GM12878 (cell line): ENCODE data around the gene SLC4A5. TPM values are rescaled to one million over a fixed set of nuclear protein-coding genes. Genes with fewer than 3 reads are reported as not detected.

ENCODE experiments used
- ATAC-seq: fragments of 200-7000 bp; cut with Tn5 transposase; 3 replicates; pipeline ENCODE4 v1.9.1; 2020; ENCODE audit warnings: mild to moderate bottlenecking, moderate library complexity
- BruUV-seq: library from RNA; stranded (reverse); fragments of 400-500 nt; replicated peaks from 2 replicates; lab custom pipeline; 2021; lab: Mats Ljungman, UMichigan
- CTCF ChIA-PET: fragments of 300-600 bp; sonication (Branson Sonifier 250); formaldehyde crosslinking; extraction: SDS; loops from one replicate; lab custom pipeline; 2021; ENCODE audit warnings: inconsistent platforms; lab: Yijun Ruan, JAX
- POLR2A ChIA-PET: fragments of 350-600 bp; formaldehyde crosslinking; extraction: SDS; loops from one replicate; lab custom pipeline; 2021; ENCODE audit warnings: inconsistent platforms; lab: Charles Lee
- RAD21 ChIA-PET: fragments of 300-600 bp; sonication (Branson Sonifier 250); formaldehyde crosslinking; loops from one replicate; lab custom pipeline; 2023; ENCODE audit warnings: antibody characterized with exemption; ENCODE audit not compliant: unreplicated experiment; lab: Charles Lee
- SMC1A ChIA-PET: fragments of 300-600 bp; sonication (Branson Sonifier 250); formaldehyde crosslinking; loops from one replicate; lab custom pipeline; 2023; ENCODE audit not compliant: unreplicated experiment, uncharacterized antibody; lab: Charles Lee
- DNase-seq: peaks from one replicate; pipeline ENCODE4 v3.0.0-alpha.2; 2011; ENCODE audit warnings: low read depth, low spot score
- FAIRE-seq: peaks from 3 replicates; lab custom pipeline; 2011; peaks lifted over from hg19 to GRCh38; lab: Jason Lieb, UNC
- H2AFZ ChIP-seq: 2 replicates; pipeline ENCODE4 v1.6.0; 2011; ENCODE audit warnings: low read depth, low read length, control low read depth; ENCODE audit not compliant: control insufficient read depth
- H3K27ac ChIP-seq: 2 replicates; pipeline ENCODE4 v1.5.1; 2011; ENCODE audit warnings: control low read depth; ENCODE audit not compliant: control insufficient read depth, insufficient read depth
- H3K27me3 ChIP-seq, 2 experiments: replicated peaks in 1 of 2; 2 replicates each; pipeline versions ENCODE4 v1.6.0 to v1.6.1; 2011; ENCODE audit warnings: low read length in 1 of 2; ENCODE audit not compliant: control insufficient read depth in 2 of 2, insufficient read depth in 2 of 2
- H3K36me3 ChIP-seq, 2 experiments: 2 replicates each; pipeline ENCODE4 v1.5.1; 2011; ENCODE audit warnings: low read length in 1 of 2; ENCODE audit not compliant: control insufficient read depth in 2 of 2, insufficient read depth in 2 of 2
- H3K4me1 ChIP-seq: 2 replicates; pipeline ENCODE4 v1.6.1; 2011; ENCODE audit warnings: mild to moderate bottlenecking, low read length, moderate library complexity, mixed read lengths; ENCODE audit not compliant: control insufficient read depth, insufficient read depth
- H3K4me2 ChIP-seq: 2 replicates; pipeline ENCODE4 v1.6.0; 2011; ENCODE audit warnings: control low read depth; ENCODE audit not compliant: control insufficient read depth, insufficient read depth
- H3K4me3 ChIP-seq: fragments of 200-600 bp; sonication (generic); 2 replicates; pipeline ENCODE4 v1.5.1; 2016
- H3K79me2 ChIP-seq: 2 replicates; pipeline ENCODE4 v1.6.0; 2011; ENCODE audit warnings: low read length; ENCODE audit not compliant: control insufficient read depth, insufficient read depth
- H3K9ac ChIP-seq: 2 replicates; pipeline ENCODE4 v1.8.0; 2011; ENCODE audit warnings: low read length, control low read depth, mixed read lengths; ENCODE audit not compliant: control insufficient read depth, insufficient read depth
- H3K9me3 ChIP-seq: replicated peaks from 3 replicates; pipeline ENCODE4 v1.5.1; 2011; ENCODE audit warnings: mild to moderate bottlenecking, low read length; ENCODE audit not compliant: control insufficient read depth, insufficient read depth
- H4K20me1 ChIP-seq: 2 replicates; pipeline ENCODE4 v1.6.0; 2011; ENCODE audit not compliant: control insufficient read depth, insufficient read depth
- FOXM1 ChIP-seq: IDR thresholded peaks from 2 replicates; pipeline ENCODE4 v1.6.1; 2012; ENCODE audit warnings: low read depth, mild to moderate bottlenecking, inconsistent platforms, low read length, moderate library complexity
- HDAC6 ChIP-seq: fragments of 200-600 bp; sonication (generic); IDR thresholded peaks from one replicate; pipeline ENCODE4 v1.8.0; 2017; ENCODE audit warnings: antibody characterized with exemption; ENCODE audit not compliant: unreplicated experiment
- NR2C1 ChIP-seq: fragments of 450-650 bp; IDR thresholded peaks from 2 replicates; pipeline ENCODE4 v1.6.1; 2017; ENCODE audit warnings: antibody characterized with exemption, mild to moderate bottlenecking, moderate library complexity
- NR2F1 ChIP-seq: fragments of 450-650 bp; conservative IDR thresholded peaks from 2 replicates; pipeline ENCODE4 v1.6.1; 2017; ENCODE audit warnings: mild to moderate bottlenecking
- POLR2AphosphoS2 ChIP-seq: IDR thresholded peaks from 2 replicates; pipeline ENCODE4 v1.6.1; 2011; ENCODE audit warnings: low read depth, mild to moderate bottlenecking, low read length, improper control_type of control experiment, moderate library complexity
- RBBP5 ChIP-seq: fragments of 200-600 bp; sonication (generic); conservative IDR thresholded peaks from 2 replicates; pipeline ENCODE4 v1.6.1; 2016
- RFX5 ChIP-seq: IDR thresholded peaks from 2 replicates; pipeline ENCODE4 v1.6.1; 2011; ENCODE audit warnings: low read depth, low read length, improper control_type of control experiment
- SMAD1 ChIP-seq: fragments of 450-650 bp; IDR thresholded peaks from 2 replicates; pipeline ENCODE4 v1.6.1; 2018; ENCODE audit warnings: mild to moderate bottlenecking, low read depth; ENCODE audit not compliant: partially characterized antibody
- WRNIP1 ChIP-seq: IDR thresholded peaks from 2 replicates; pipeline ENCODE4 v1.6.1; 2011; ENCODE audit warnings: low read depth, low read length, improper control_type of control experiment, borderline replicate concordance
- WGBS: methylation state at CpG from one replicate; pipeline ENCODE4 v1.1.6; 2016; ENCODE audit warnings: low lambda C conversion rate; ENCODE audit not compliant: insufficient replicate concordance, insufficient coverage; ENCODE audit errors: missing lambda C conversion rate; 5-methylcytosine and 5-hydroxymethylcytosine counted together
- in situ Hi-C: fragments of 300-500 bp; cut with MboI; formaldehyde crosslinking; loops from 9 replicates; pipeline ENCODE4 v1.14.3; 2018; ENCODE audit warnings: mixed read lengths
- intact Hi-C: fragments of 100-400 bp; cut with micrococcal nuclease; formaldehyde crosslinking; loops from one replicate; pipeline ENCODE4 v1.14.2; 2022; ENCODE audit not compliant: unreplicated experiment
- polyA plus RNA-seq, 11 experiments: library from polyadenylated mRNA; depleted of rRNA in 4 of 11; unstranded in 6 of 11; stranded (reverse) in 5 of 11; fragments of >200 nt; fragmentation: Nextera tagmentation in 4 of 11; fragmentation: Illumina TruSeq in 1 of 11; extraction: Ambion mirVana in 4 of 11; extraction: Trizol in 1 of 11; gene quantifications; 1 replicate in 1 of 11; 2 replicates in 10 of 11; pipeline versions ENCODE4 v1.2.1 to v1.2.3, GENCODE V29; 2011 to 2016; ENCODE audit warnings: inconsistent platforms in 2 of 11, missing spikeins in 2 of 11, low read depth in 1 of 11
- total RNA-seq, 4 experiments: library from RNA; depleted of rRNA in 3 of 4; stranded (reverse); fragments of >200 nt in 3 of 4; fragmentation: Illumina TruSeq in 1 of 4; extraction: Trizol in 1 of 4; gene quantifications; 2 replicates each; pipeline versions ENCODE4 v1.2.1 to v1.2.3, GENCODE V29; 2013 to 2021
- TF ChIP-seq, protein P1 (sequence below): fragments of 450-650 bp; formaldehyde crosslinking; IDR thresholded peaks from 2 replicates; pipeline ENCODE4 v1.4.0; 2020; ENCODE audit warnings: mild to moderate bottlenecking, moderate library complexity
- TF ChIP-seq, protein P2 (sequence below): IDR thresholded peaks from 2 replicates; pipeline ENCODE4 v1.6.1; 2011; ENCODE audit warnings: borderline replicate concordance, low read depth, mild to moderate bottlenecking, moderate library complexity, low read length; ENCODE audit not compliant: insufficient read depth, poor library complexity, severe bottlenecking

Gene SLC4A5
- total and polyA plus RNA-seq, 10 of the 15 experiments (the other 5 are each of a cell fraction or from before 2014, with no cell fraction given): 0.15 to 4.7 (median 1.6) TPM

DNA sequence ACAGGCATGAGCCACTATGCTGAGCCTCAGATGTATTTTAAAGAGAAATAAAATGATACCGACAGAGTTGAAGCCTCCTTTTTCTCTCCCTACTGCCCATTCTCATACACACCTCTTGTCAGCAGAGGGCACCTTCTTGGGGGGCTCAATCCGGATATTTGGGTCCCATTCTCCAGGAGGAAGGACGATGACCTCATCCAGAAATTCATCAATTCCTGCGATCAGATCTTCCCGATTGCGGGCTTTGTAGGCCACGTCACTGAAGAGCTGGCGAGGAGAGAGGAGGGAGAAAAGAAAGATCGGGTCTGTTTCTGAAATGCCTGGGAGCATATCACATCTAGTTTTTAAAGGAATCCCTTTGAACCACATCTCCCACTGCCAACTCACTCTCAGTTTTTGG is 90.4 kb downstream of the SLC4A5 start:
- Histone ChIP-seq H3K9me3 (no peaks in the 10 kb centered on the region), H3K4me2 (no peak overlapping the region), H3K27ac (no peak overlapping the region), H3K4me3 (no peak overlapping the region), H3K79me2 (no peaks in the 10 kb centered on the region), H3K36me3 (no peaks in the 10 kb centered on the region), H2AFZ (no peak overlapping the region), H3K9ac (no peak overlapping the region), H3K27me3 (no peaks in the 10 kb centered on the region), H3K4me1 (no peaks in the 10 kb centered on the region), H4K20me1 (no peaks in the 10 kb centered on the region)
- POLR2A ChIA-PET: interaction anchor here (1.2 kb wide), 1 partner anchor 17 kb away, joined by 5 read pairs; no protein-coding TSS in a partner anchor
- WGBS: 61% methylated on average over 9 of the region's 9 CpGs
- in situ Hi-C loops (no loop called here), intact Hi-C loops (loop anchor here (5.0 kb wide), 1 partner anchor 139 kb away; no protein-coding TSS in a partner anchor)
- TF ChIP-seq WRNIP1: no peak
- TF ChIP-seq, protein P1, sequence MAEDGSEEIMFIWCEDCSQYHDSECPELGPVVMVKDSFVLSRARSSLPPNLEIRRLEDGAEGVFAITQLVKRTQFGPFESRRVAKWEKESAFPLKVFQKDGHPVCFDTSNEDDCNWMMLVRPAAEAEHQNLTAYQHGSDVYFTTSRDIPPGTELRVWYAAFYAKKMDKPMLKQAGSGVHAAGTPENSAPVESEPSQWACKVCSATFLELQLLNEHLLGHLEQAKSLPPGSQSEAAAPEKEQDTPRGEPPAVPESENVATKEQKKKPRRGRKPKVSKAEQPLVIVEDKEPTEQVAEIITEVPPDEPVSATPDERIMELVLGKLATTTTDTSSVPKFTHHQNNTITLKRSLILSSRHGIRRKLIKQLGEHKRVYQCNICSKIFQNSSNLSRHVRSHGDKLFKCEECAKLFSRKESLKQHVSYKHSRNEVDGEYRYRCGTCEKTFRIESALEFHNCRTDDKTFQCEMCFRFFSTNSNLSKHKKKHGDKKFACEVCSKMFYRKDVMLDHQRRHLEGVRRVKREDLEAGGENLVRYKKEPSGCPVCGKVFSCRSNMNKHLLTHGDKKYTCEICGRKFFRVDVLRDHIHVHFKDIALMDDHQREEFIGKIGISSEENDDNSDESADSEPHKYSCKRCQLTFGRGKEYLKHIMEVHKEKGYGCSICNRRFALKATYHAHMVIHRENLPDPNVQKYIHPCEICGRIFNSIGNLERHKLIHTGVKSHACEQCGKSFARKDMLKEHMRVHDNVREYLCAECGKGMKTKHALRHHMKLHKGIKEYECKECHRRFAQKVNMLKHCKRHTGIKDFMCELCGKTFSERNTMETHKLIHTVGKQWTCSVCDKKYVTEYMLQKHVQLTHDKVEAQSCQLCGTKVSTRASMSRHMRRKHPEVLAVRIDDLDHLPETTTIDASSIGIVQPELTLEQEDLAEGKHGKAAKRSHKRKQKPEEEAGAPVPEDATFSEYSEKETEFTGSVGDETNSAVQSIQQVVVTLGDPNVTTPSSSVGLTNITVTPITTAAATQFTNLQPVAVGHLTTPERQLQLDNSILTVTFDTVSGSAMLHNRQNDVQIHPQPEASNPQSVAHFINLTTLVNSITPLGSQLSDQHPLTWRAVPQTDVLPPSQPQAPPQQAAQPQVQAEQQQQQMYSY (CRISPR knock-in tag): no peak
- TF ChIP-seq NR2F1: no peak
- TF ChIP-seq NR2C1: no peak
- no peak for TF ChIP-seq POLR2AphosphoS2
- no peak for TF ChIP-seq RFX5
- TF ChIP-seq SMAD1: no peak
- no peak for TF ChIP-seq RBBP5
- TF ChIP-seq, protein P2, sequence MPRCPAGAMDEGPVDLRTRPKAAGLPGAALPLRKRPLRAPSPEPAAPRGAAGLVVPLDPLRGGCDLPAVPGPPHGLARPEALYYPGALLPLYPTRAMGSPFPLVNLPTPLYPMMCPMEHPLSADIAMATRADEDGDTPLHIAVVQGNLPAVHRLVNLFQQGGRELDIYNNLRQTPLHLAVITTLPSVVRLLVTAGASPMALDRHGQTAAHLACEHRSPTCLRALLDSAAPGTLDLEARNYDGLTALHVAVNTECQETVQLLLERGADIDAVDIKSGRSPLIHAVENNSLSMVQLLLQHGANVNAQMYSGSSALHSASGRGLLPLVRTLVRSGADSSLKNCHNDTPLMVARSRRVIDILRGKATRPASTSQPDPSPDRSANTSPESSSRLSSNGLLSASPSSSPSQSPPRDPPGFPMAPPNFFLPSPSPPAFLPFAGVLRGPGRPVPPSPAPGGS: no peak
- TF ChIP-seq HDAC6: no peak
- no peak for TF ChIP-seq FOXM1
- DNase-seq: no peak
- no peak for FAIRE-seq
- RAD21 ChIA-PET: no interaction called here
- CTCF ChIA-PET: interaction anchor here (1.0 to 2.2 kb wide), 5 partner anchors 46 to 333 kb away, joined by 3 to 10 read pairs (median 5); no protein-coding TSS in a partner anchor
- SMC1A ChIA-PET: interaction anchor here (1.2 to 3.2 kb wide), 2 partner anchors 82 to 160 kb away, joined by 3 to 11 read pairs; no protein-coding TSS in a partner anchor
- BruUV-seq: no TSS peak
- ATAC-seq: no peak
